Measurements from ENCODE around the gene KCNH2. TPM values are rescaled to one million over a fixed set of nuclear protein-coding genes. Genes with fewer than 3 reads are reported as not detected.

KCNH2 gene
- total RNA-seq, 1 experiment from 2014 or later, result 0.09 TPM

GRCh38 chr7:150968734-150969372 lies 9.3 kb downstream of the KCNH2 start:
- Mint-ChIP-seq H3K9me3 (ENCODE audit: unreplicated experiment) (no peaks in the 10 kb centered on the region), H3K4me1 (ENCODE audit: insufficient read depth, unreplicated experiment) (no peaks in the 10 kb centered on the region), H3K36me3 (ENCODE audit: insufficient read depth, unreplicated experiment) (no peaks in the 10 kb centered on the region), H3K27me3 (ENCODE audit: insufficient read depth, unreplicated experiment) (peaks cover 33% of the 10 kb centered on the region), H3K27ac (ENCODE audit: low read depth, unreplicated experiment) (no peak overlapping the region), H3K4me3 (ENCODE audit: unreplicated experiment) (no peak overlapping the region)
- BruUV-seq (replicated peaks), result no TSS peak
- intact Hi-C loops (cut with micrococcal nuclease), result loop anchor here (5.0 kb wide), 2 partner anchors 48 to 143 kb away; no protein-coding TSS in a partner anchor
- ChIA-PET CTCF (interaction anchor here (0.6 to 1.2 kb wide), 3 partner anchors 16 to 581 kb away, joined by 3 to 6 read pairs (median 5); no protein-coding TSS in a partner anchor), POLR2A (no interaction called here)
- no peak for TF ChIP-seq CTCF (IDR thresholded peaks at IDR 0.05; ENCODE audit: unreplicated experiment)
- DNase-seq (ENCODE audit: unreplicated experiment), result no peak

GRCh38 chr7:150968056-150968733 lies 9.9 kb downstream of the KCNH2 start:
- no peaks in the 10 kb centered on the region for H3K9me3 Mint-ChIP-seq (ENCODE audit: unreplicated experiment)
- H3K4me3 Mint-ChIP-seq (ENCODE audit: unreplicated experiment), result no peak overlapping the region
- H3K27me3 Mint-ChIP-seq (ENCODE audit: insufficient read depth, unreplicated experiment), result peaks cover 33% of the 10 kb centered on the region
- H3K4me1 Mint-ChIP-seq (ENCODE audit: insufficient read depth, unreplicated experiment), result no peaks in the 10 kb centered on the region
- BruUV-seq (replicated peaks), result no TSS peak
- no peaks in the 10 kb centered on the region for H3K36me3 Mint-ChIP-seq (ENCODE audit: insufficient read depth, unreplicated experiment)
- no peak for DNase-seq (ENCODE audit: unreplicated experiment)
- intact Hi-C loops (cut with micrococcal nuclease), result loop anchor here (5.0 kb wide), 2 partner anchors 49 to 144 kb away; no protein-coding TSS in a partner anchor
- H3K27ac Mint-ChIP-seq (ENCODE audit: low read depth, unreplicated experiment), result no peak overlapping the region
- ChIA-PET POLR2A (no interaction called here), CTCF (interaction anchor here (0.5 to 2.0 kb wide), 4 partner anchors 30 to 205 kb away, joined by 3 to 4 read pairs (median 4); no protein-coding TSS in a partner anchor)
- TF ChIP-seq CTCF (IDR thresholded peaks at IDR 0.05; ENCODE audit: unreplicated experiment), result no peak

GRCh38 chr7:150967349-150967748 lies 10.8 kb downstream of the KCNH2 start:
- intact Hi-C loops (cut with micrococcal nuclease), result loop anchor here (5.0 kb wide), 2 partner anchors 50 to 145 kb away; no protein-coding TSS in a partner anchor

More at GRCh38 chr7:150967349-150967748, 10.8 kb downstream of the KCNH2 start:
- H3K4me3 Mint-ChIP-seq (ENCODE audit: unreplicated experiment), result no peak overlapping the region
- H3K4me1 Mint-ChIP-seq (ENCODE audit: insufficient read depth, unreplicated experiment), result no peaks in the 10 kb centered on the region
- BruUV-seq (replicated peaks), result no TSS peak
- H3K9me3 Mint-ChIP-seq (ENCODE audit: unreplicated experiment), result no peaks in the 10 kb centered on the region
- ChIA-PET POLR2A (interaction anchor here (0.6 kb wide), 1 partner anchor 154 kb away, joined by 3 read pairs; no protein-coding TSS in a partner anchor), CTCF (interaction anchor here (0.5 to 2.0 kb wide), 5 partner anchors 17 to 206 kb away, joined by 3 to 4 read pairs (median 3); no protein-coding TSS in a partner anchor)
- DNase-seq (ENCODE audit: unreplicated experiment), result no peak
- H3K27ac Mint-ChIP-seq (ENCODE audit: low read depth, unreplicated experiment), result no peak overlapping the region
- H3K36me3 Mint-ChIP-seq (ENCODE audit: insufficient read depth, unreplicated experiment), result no peaks in the 10 kb centered on the region
- H3K27me3 Mint-ChIP-seq (ENCODE audit: insufficient read depth, unreplicated experiment), result peaks cover 33% of the 10 kb centered on the region
- no peak for TF ChIP-seq CTCF (IDR thresholded peaks at IDR 0.05; ENCODE audit: unreplicated experiment)
